ENCODE results near the gene TDRD15. TPM values are rescaled to one million over a fixed set of nuclear protein-coding genes. Genes with fewer than 3 reads are reported as not detected.
"Not testable (repeated sequence)": the region's sequence is repeated elsewhere in the genome, so short reads cannot be mapped to it uniquely, and the experiment has no call there.

TDRD15 gene
- total RNA-seq, 1 experiment from 2014 or later = not detected

DNA sequence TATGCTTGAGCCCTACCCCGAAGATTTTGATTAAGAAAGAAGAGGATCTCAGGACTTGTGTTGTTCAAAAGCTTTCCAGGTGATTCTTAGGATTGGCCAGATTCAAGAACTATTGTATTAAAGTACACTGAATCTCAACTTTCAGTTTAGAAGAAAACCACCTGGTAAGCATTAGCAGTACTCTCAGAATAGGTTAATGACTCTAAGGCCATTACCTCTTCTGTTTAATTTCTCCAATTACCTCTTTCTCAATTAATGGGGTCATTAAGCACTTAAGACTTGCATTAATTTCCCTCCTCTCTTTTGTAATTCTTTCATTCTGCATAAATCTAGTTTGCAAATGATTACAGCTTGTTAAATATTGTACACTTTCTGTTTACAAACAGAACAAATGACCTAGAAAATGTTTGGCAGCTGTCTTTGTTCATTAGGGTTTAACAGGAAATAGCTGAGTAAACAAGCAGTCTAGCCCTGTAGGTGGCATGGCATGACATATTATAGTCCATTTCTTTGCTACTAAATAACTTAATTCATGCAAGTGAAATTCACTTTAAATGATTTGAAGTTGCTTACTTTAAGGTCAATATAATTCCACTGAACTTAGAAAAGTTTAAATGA lies 20.4 kb upstream of the TDRD15 start:
- no peaks in the 10 kb centered on the region for H3K36me3 ChIP-seq
- no peaks in the 10 kb centered on the region for H3K4me1 ChIP-seq (replicated peaks)
- no peak overlapping the region for H3K4me3 ChIP-seq
- no peaks in the 10 kb centered on the region for H3K27me3 ChIP-seq (replicated peaks)
- no peak for DNase-seq (ENCODE audit: low read depth in 1 of 2, low spot score in 2 of 2)
- H3K27ac ChIP-seq = no peak overlapping the region
- no peaks in the 10 kb centered on the region for H3K9me3 ChIP-seq (replicated peaks)

DNA sequence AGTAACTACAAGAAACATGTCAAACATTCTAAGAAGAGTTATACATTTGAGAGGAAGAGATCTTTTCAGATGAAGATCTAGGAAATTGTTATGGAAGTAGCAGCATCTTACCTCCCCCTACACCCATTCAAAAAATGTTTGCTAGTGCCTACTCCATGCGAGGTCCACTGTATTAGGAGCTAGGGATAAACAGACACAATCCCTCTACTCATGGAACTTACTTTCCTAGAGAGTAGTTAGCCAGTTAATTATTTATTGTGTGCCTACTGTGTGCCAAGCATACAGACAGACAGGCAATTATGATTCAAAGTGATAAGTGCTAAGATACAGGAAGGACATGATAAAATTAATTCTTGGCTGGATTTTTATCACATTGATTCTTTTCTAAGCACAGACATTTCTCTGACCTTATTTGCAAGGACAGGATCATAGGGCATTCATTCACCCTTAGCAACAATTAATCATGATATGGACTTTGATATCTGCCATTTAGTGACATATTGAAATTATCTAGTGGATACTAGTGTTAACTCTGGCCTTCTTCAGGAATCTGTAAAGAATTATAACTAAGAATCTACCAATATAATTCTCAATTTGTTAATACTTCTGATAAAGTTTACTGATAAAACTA lies 19.6 kb upstream of the TDRD15 start:
- Histone ChIP-seq H3K27me3 (replicated peaks) (no peaks in the 10 kb centered on the region), H3K36me3 (no peaks in the 10 kb centered on the region), H3K9me3 (replicated peaks) (no peaks in the 10 kb centered on the region), H3K4me3 (no peak overlapping the region), H3K4me1 (replicated peaks) (no peaks in the 10 kb centered on the region), H3K27ac (no peak overlapping the region)
- DNase-seq (ENCODE audit: low read depth in 1 of 2, low spot score in 2 of 2) = no peak

DNA sequence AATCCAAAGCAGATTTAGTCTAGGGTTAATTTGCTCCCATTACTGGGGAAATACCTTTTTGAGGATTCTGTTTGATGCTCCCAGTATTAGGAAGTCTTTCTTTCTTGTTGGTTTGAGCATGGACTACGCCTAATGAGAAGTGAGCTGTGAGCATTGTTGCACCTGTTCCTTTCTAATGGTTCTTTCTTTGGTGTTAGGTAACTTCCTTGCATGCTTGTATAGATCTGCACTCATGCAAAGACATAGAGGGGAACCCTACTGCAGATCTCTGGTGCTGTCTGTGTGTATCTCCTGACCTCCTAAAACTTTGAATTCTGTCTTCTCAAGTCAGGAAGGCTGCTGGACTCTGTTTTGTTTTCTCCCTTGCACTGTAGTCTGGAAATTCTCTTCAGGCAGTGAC lies 12.8 kb upstream of the TDRD15 start:
- H3K27ac ChIP-seq = no peak overlapping the region
- H3K27me3 ChIP-seq (replicated peaks) = no peaks in the 10 kb centered on the region; the same call in 1 of the 2 replicates
- H3K9me3 ChIP-seq (replicated peaks) = no peaks in the 10 kb centered on the region
- DNase-seq (ENCODE audit: low read depth in 1 of 2, low spot score in 2 of 2) = no peak
- H3K4me3 ChIP-seq = no peak overlapping the region
- H3K4me1 ChIP-seq (replicated peaks) = no peaks in the 10 kb centered on the region
- no peaks in the 10 kb centered on the region for H3K36me3 ChIP-seq

DNA sequence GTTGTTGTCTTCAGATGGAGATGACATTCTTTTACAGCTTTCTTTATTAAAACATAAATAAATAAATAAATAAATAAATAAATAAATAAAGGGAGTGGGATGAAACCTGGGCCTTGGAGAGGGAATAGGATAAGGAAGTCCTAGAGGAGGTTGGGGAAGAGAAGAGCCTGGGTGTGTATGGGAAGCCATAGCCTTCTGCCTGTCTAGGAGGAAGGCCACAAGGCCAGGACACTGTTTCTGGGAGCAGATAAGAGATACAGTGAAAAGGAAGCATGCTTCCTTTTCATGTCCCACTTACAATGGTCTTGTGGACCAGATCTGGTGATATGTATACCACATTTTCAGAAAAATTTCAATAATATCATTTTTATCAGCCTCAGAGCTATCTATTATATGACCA lies 6.1 kb upstream of the TDRD15 start:
- H3K27ac ChIP-seq = no peak overlapping the region
- no peak overlapping the region for H3K4me3 ChIP-seq
- H3K27me3 ChIP-seq (replicated peaks) = no peaks in the 10 kb centered on the region; the same call in 1 of the 2 replicates
- no peaks in the 10 kb centered on the region for H3K36me3 ChIP-seq
- no peak for DNase-seq (ENCODE audit: low read depth in 1 of 2, low spot score in 2 of 2)
- no peaks in the 10 kb centered on the region for H3K4me1 ChIP-seq (replicated peaks)
- no peaks in the 10 kb centered on the region for H3K9me3 ChIP-seq (replicated peaks)

DNA sequence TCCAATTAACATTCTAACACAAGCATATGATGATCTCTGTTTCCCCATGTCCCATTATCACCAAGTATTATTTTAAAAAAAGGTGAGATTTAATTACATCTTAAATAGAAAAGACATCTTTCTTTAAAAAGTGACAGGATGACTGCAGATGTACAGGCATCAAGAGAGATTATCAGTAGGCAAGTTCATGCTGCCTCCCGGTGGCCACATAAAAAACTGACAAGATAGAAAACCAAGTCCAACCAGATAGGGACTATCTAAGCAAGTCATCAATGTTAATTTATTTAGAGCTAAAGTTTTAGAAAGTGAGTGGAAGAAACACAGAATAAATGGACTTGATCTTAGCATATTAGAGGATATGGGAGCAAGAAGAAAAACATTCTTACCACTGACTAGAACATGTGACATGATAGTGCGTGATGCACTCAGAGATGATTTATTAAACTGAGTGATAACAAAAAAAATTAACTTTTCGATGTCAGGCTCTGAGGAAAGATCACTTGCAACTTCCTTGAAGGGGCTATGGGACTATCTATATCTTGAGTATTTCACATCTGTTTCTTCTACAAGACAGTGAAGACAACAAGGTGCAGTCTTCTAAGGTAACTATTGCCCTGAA lies 5.4 kb upstream of the TDRD15 start:
- no peak overlapping the region for H3K27ac ChIP-seq
- peak in 1 of 2 experiments; percentile 7 for DNase-seq (ENCODE audit: low read depth in 1 of 2, low spot score in 2 of 2)

DNA sequence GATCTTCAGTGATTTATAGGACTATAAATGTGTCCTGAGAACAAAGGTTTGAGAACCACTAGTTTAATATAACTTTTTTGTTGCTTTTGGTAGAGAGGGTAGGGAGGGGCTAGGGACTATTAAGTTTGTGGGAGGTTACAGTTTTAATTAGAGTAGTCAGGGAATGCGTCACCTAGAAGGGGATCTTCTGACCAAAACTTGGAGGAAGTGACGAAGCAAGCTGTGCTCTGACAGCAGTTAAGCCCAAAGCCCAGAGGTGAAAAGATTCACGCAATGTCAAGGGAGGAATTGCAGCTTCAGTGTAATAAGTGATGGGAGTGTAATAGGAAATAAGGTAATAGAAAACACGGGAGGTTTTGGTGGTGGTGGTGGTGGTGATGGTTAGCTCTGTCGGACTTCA lies 8.1 kb downstream of the TDRD15 start:
- H3K36me3 ChIP-seq = no peaks in the 10 kb centered on the region
- no peaks in the 10 kb centered on the region for H3K4me1 ChIP-seq (replicated peaks)
- peaks cover 2% of the 10 kb centered on the region; the same call in 1 of the 2 replicates for H3K27me3 ChIP-seq (replicated peaks)
- H3K4me3 ChIP-seq = no peak overlapping the region
- H3K27ac ChIP-seq = no peak overlapping the region
- H3K9me3 ChIP-seq (replicated peaks) = no peaks in the 10 kb centered on the region
- no peak for DNase-seq (ENCODE audit: low read depth in 1 of 2, low spot score in 2 of 2)

More for the DNA sequence above, 5.4 kb upstream of the TDRD15 start:
- Histone ChIP-seq H3K9me3 (replicated peaks) (no peaks in the 10 kb centered on the region), H3K36me3 (no peaks in the 10 kb centered on the region), H3K27me3 (replicated peaks) (no peaks in the 10 kb centered on the region; the same call in 1 of the 2 replicates), H3K4me3 (no peak overlapping the region), H3K4me1 (replicated peaks) (no peaks in the 10 kb centered on the region)

DNA sequence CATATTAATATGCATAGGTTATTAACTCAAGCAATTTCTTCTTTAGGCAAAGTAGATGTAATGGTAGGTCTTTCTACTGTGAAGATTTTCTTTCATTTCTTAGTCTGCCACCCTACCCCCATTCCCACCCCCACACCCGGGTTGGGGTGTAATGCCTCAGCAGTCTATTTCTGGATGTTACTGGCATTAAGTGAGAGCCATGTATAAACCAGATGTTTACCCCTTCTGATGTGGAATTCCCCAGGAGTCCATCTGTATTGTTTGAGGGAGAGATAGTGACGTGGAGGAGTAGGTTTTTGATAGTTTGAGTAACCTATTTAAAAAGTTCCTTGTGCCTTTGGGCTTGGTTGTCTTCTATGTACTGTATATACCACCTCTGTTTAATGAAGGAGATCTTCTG lies 11.8 kb downstream of the TDRD15 start:
- Histone ChIP-seq H3K9me3 (replicated peaks) (no peaks in the 10 kb centered on the region), H3K4me3 (no peak overlapping the region), H3K36me3 (no peaks in the 10 kb centered on the region), H3K27ac (no peak overlapping the region), H3K4me1 (replicated peaks) (no peaks in the 10 kb centered on the region), H3K27me3 (replicated peaks) (no peaks in the 10 kb centered on the region)
- DNase-seq (ENCODE audit: low read depth in 1 of 2, low spot score in 2 of 2) = no peak

DNA sequence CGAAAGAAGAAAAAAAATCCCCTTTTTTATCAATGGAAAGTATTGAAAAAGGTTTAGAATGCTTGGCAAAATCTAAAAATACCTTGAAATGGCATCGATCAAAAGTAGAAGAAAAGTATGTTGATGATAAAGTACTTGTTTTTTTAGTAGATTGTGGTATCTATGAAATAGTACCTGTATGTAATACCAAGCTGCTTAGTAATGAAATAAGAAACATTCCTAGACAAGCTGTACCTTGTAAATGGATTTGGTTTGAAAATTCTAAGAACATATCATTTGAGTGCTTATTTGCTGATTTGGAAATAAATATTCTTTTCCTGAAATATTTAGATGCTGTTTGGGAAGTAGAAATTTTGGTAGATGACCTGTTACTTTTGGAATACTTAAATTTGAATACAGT lies 18.4 kb downstream of the TDRD15 start:
- Histone ChIP-seq H3K4me3 (no peak overlapping the region), H3K4me1 (replicated peaks) (no peaks in the 10 kb centered on the region), H3K27ac (no peak overlapping the region), H3K9me3 (replicated peaks) (no peaks in the 10 kb centered on the region), H3K27me3 (replicated peaks) (no peaks in the 10 kb centered on the region), H3K36me3 (no peaks in the 10 kb centered on the region)
- no peak for DNase-seq (ENCODE audit: low read depth in 1 of 2, low spot score in 2 of 2)

DNA sequence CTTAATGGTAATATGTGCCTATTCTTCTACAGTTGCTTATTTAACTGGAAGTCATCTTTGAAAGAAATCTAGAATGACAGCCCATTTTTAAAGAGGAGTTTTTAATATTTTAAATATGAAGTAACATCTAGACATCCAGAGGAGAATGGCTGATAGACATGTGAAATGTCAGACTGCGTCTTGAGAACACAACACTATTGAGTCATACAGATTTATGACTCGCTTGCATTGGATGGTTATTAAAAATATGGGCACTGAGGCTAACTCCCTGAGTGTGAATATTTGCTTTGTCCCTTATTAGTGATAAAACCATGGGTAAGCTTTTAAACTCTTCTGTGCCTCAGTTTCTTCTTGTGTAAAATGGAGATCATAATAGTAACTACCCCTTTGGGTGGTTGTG lies 22.9 kb downstream of the TDRD15 start:
- no peaks in the 10 kb centered on the region for H3K36me3 ChIP-seq
- no peaks in the 10 kb centered on the region for H3K4me1 ChIP-seq (replicated peaks)
- H3K27ac ChIP-seq = no peak overlapping the region
- H3K4me3 ChIP-seq = no peak overlapping the region
- H3K27me3 ChIP-seq (replicated peaks) = no peaks in the 10 kb centered on the region
- DNase-seq (ENCODE audit: low read depth in 1 of 2, low spot score in 2 of 2) = no peak
- H3K9me3 ChIP-seq (replicated peaks) = no peaks in the 10 kb centered on the region

DNA sequence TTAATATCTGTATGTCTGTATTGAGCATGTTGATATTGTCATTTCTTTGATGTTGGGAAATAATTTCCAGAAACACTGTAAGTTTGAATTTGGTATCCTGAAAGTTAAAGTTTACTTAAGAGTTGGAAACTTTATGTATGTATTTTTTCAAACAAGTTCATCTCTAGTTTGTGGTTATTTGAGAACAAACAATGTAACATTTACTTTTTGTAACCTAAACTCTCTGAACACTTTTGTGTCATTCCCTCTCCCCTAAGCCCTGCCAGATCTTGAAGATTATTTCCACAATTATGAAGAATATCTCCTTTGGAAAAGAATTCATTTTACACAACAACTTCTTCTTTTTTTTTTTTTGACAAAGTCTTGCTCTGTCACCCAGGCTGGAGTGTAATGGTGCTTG lies 24.9 kb downstream of the TDRD15 start:
- DNase-seq (ENCODE audit: low read depth in 1 of 2, low spot score in 2 of 2) = no peak
- no peak overlapping the region for H3K4me3 ChIP-seq
- H3K36me3 ChIP-seq = no peaks in the 10 kb centered on the region
- H3K4me1 ChIP-seq (replicated peaks) = no peaks in the 10 kb centered on the region
- H3K27ac ChIP-seq = no peak overlapping the region
- no peaks in the 10 kb centered on the region for H3K27me3 ChIP-seq (replicated peaks)
- H3K9me3 ChIP-seq (replicated peaks) = no peaks in the 10 kb centered on the region

DNA sequence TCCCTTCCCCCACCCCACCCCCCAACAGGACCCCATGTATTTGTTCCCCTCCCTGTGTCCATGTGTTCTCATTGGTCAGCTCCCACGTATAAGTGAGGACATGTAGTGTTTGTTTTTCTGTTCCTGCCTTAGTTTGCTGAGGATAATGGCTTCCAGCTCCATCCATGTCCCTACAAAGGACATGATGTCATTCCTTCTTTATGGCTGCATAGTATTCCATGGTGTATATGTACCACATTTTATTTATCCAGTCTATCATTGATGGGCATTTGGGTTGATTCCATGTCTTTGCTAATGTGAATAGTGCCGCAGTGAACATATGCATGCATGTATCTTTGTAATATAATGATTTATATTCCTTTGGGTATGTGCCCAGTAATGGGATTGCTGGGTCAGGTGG lies 27.5 kb downstream of the TDRD15 start:
- not testable (repeated sequence) for DNase-seq (ENCODE audit: low read depth in 1 of 2, low spot score in 2 of 2); H3K27me3 ChIP-seq (replicated peaks); H3K27ac ChIP-seq; H3K4me3 ChIP-seq; H3K36me3 ChIP-seq; H3K4me1 ChIP-seq (replicated peaks); H3K9me3 ChIP-seq (replicated peaks)

DNA sequence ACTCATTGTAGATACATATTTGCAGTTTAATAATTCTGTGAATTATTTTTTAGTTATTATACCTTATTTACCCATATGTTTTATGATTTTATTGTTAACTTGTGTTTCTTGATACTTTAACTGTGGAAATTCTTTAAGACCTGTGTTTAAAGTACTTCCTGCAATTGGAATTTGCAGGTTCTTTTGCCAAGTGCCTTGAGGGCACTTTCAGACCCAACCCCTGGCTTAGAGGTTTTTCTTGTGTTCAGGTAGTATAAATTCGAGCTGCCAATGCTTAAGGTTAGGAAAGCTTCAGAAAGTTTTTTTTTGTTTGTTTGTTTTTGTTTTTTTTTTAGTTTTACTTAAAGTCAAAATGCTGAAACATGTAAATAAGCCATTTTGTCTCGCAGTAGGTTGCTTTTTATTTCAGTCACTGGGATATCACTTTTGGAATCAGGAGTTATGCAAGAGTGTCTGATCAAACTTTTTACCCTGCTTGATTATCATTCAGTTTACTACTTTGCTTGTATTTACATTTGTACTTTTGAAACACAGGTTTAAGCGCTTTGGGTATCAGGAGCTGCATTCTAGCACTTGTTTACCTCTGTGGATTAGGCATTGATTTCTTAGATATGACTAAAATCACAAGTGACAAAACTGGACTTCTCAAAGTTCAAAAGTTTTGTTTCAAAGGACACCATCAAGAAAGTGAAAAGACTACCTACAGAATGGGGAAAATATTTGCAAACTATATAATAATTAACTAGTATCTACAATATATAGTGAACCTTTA lies 31.8 kb downstream of the TDRD15 start:
- H3K9me3 ChIP-seq (replicated peaks) = no peaks in the 10 kb centered on the region
- no peaks in the 10 kb centered on the region for H3K36me3 ChIP-seq
- DNase-seq (ENCODE audit: low read depth in 1 of 2, low spot score in 2 of 2) = no peak
- no peak overlapping the region for H3K27ac ChIP-seq
- no peaks in the 10 kb centered on the region for H3K4me1 ChIP-seq (replicated peaks)
- H3K27me3 ChIP-seq (replicated peaks) = no peaks in the 10 kb centered on the region
- H3K4me3 ChIP-seq = no peak overlapping the region

DNA sequence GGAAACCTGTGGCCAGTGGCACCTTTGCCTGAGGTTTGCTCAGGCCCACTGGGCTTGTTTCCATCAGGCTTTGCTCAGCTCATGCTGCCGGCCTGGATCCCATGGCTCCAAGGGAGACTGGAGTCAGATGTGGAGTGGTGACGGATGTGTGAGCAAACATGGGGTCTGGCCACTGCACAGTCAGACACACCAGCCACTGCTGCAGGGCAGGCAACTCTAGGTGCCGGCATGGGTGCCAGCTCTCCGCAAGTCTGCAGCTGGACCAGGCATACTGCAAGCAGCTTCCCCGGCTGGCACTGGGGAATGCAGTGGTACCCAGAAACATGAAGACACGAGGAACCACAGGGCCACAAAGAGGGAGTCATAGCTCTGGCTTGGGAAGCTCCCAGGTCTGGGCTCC lies 37.4 kb downstream of the TDRD15 start:
- Histone ChIP-seq H3K9me3 (replicated peaks) (no peaks in the 10 kb centered on the region), H3K4me3 (no peak overlapping the region), H3K27ac (no peak overlapping the region), H3K27me3 (replicated peaks) (no peaks in the 10 kb centered on the region), H3K4me1 (replicated peaks) (no peaks in the 10 kb centered on the region), H3K36me3 (no peaks in the 10 kb centered on the region)
- no peak for DNase-seq (ENCODE audit: low read depth in 1 of 2, low spot score in 2 of 2)

Data from SJSA1 (cell line).